Left hindlimb (tissue), 1 donor: ENCODE measurements around the gene PRR5.

Source experiments
- DNase-seq: peaks from one replicate; pipeline ENCODE4 v3.0.0-alpha.2; 2018

PRR5 gene

GRCh38 chr22:44719586-44720368, 17.8 kb downstream of the PRR5 start:
- no peak for DNase-seq

- DNase-seq, result no peak
Measured at GRCh38 chr22:44721213-44721612, 19.2 kb downstream of the PRR5 start.

- DNase-seq, result no peak
Measured at GRCh38 chr22:44722611-44723010, 20.6 kb downstream of the PRR5 start.

GRCh38 chr22:44723801-44724200, 21.8 kb downstream of the PRR5 start:
- DNase-seq, result no peak

- no peak for DNase-seq
Measured at GRCh38 chr22:44724416-44724815, 22.4 kb downstream of the PRR5 start.

- DNase-seq, result no peak
Measured at GRCh38 chr22:44724859-44725258, 22.9 kb downstream of the PRR5 start.

GRCh38 chr22:44726439-44726838, 24.4 kb downstream of the PRR5 start:
- no peak for DNase-seq

- no peak for DNase-seq
Measured at GRCh38 chr22:44727148-44727547, 25.1 kb downstream of the PRR5 start.

- DNase-seq, result no peak
Measured at GRCh38 chr22:44727709-44728108, 25.7 kb downstream of the PRR5 start.

GRCh38 chr22:44728761-44729324, 26.8 kb downstream of the PRR5 start:
- peak; percentile 82 for DNase-seq

GRCh38 chr22:44729391-44730021, 27.5 kb downstream of the PRR5 start:
- DNase-seq, result peak; percentile 92

- peak; percentile 75 for DNase-seq
Measured at GRCh38 chr22:44730022-44730393, 28.0 kb downstream of the PRR5 start.

- no peak for DNase-seq
Measured at GRCh38 chr22:44730490-44731356, 28.7 kb downstream of the PRR5 start.

- DNase-seq, result no peak
Measured at GRCh38 chr22:44731357-44731970, 29.5 kb downstream of the PRR5 start.

- no peak for DNase-seq
Measured at GRCh38 chr22:44732017-44732561, 30.1 kb downstream of the PRR5 start.

GRCh38 chr22:44732661-44733060, 30.7 kb downstream of the PRR5 start:
- no peak for DNase-seq

- no peak for DNase-seq
Measured at GRCh38 chr22:44733426-44734106, 31.6 kb downstream of the PRR5 start.

- DNase-seq, result no peak
Measured at GRCh38 chr22:44734278-44734677, 32.3 kb downstream of the PRR5 start.

- DNase-seq, result no peak
Measured at GRCh38 chr22:44734801-44735517, 33.0 kb downstream of the PRR5 start.

- DNase-seq, result peak; percentile 85
Measured at GRCh38 chr22:44735518-44736428, 33.8 kb downstream of the PRR5 start.
